ENCODE data around the gene RPS21.

Gene RPS21

DNA sequence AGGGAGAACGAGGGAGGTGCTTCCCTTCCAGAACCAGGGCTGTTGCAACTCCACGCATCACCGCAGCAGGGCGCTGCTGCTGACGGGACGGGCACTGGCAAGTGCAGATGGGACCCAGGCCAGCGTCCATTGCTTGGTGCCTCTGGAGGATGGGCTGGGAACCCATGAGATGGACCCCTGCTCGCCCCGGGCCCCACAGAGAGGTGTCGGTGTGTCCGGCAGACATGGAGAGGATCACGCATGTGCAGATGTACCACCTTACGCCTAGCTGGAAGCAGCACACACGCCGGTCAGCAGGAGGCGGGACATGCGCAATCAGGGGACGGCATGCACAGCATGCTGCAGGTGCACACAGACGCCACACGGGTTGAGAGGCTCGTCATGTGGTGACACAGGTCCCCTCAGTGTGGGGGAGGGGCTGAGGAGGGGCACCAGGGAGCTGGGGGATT, 14.5 kb downstream of the RPS21 start:
- TF ChIP-seq EZH2 (IDR thresholded peaks at IDR 0.05; ENCODE audit: borderline replicate concordance, low read depth, low read length, severe bottlenecking): no peak
- TF ChIP-seq, protein P1, sequence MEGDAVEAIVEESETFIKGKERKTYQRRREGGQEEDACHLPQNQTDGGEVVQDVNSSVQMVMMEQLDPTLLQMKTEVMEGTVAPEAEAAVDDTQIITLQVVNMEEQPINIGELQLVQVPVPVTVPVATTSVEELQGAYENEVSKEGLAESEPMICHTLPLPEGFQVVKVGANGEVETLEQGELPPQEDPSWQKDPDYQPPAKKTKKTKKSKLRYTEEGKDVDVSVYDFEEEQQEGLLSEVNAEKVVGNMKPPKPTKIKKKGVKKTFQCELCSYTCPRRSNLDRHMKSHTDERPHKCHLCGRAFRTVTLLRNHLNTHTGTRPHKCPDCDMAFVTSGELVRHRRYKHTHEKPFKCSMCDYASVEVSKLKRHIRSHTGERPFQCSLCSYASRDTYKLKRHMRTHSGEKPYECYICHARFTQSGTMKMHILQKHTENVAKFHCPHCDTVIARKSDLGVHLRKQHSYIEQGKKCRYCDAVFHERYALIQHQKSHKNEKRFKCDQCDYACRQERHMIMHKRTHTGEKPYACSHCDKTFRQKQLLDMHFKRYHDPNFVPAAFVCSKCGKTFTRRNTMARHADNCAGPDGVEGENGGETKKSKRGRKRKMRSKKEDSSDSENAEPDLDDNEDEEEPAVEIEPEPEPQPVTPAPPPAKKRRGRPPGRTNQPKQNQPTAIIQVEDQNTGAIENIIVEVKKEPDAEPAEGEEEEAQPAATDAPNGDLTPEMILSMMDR (IDR thresholded peaks at IDR 0.05; ENCODE audit: borderline replicate concordance, extremely low read depth, low read length, poor library complexity, severe bottlenecking): no peak
- H3K27ac ChIP-seq (ENCODE audit: low read length): no peak overlapping the region
- H3K27me3 ChIP-seq (ENCODE audit: insufficient read depth, low read length, poor library complexity): no peaks in the 10 kb centered on the region
- H2AFZ ChIP-seq (ENCODE audit: low read depth, low read length): no peak overlapping the region
- DNase-seq (no peak), ATAC-seq (ENCODE audit: insufficient read depth, low read depth) (no peak)
- peaks cover 35% of the 10 kb centered on the region for H3K79me2 ChIP-seq (ENCODE audit: insufficient read depth, low read length)
- H3K9ac ChIP-seq (ENCODE audit: low read depth, low read length): no peak overlapping the region
- no peaks in the 10 kb centered on the region for H3K9me3 ChIP-seq (ENCODE audit: insufficient read depth, low read length, severe bottlenecking)
- H4K20me1 ChIP-seq (ENCODE audit: insufficient read depth, low read length): peaks cover 53% of the 10 kb centered on the region
- H3K4me3 ChIP-seq (ENCODE audit: low read depth in 1 of 2, low read length in 2 of 2): no peak overlapping the region
- peaks cover 43% of the 10 kb centered on the region for H3K36me3 ChIP-seq (ENCODE audit: insufficient read depth, low read length)
- peaks cover 23% of the 10 kb centered on the region for H3K4me1 ChIP-seq (ENCODE audit: insufficient read depth, low read length)
- no peak overlapping the region for H3K4me2 ChIP-seq (ENCODE audit: insufficient read depth, low read length)

DNA sequence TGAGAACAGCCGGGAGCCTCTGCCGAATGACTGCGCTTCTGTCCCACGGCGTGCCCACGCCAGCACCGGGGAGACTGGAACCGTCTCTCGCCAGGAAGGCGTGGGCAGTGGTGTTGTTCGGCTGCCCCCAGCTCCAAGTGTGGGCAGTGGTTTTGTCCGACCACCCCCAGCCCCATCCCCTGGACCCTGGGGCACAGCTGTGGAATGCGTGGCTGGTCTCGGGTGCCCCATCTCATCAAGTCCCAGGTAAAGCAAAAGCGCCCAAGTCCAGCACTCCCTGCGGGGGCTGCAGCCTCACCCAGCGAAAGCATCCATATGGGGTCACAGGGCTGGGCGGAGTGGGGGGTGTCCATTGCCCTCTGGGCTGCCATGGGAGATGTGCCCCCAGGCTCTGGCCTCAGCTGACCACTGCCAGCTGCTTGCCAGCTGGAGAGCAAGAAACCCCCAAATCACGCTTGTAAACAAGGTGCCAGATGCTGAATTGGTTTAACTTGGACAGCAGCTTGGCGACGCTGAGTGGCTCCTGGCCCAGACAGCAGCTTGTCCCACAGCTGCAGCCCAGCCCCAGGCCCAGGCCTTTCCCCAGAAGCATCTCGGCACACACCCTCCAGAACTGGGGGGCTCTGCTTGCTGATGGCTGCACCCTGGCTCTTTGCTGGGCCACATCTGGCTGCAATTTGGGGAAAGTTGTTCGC, 15.7 kb downstream of the RPS21 start:
- DNase-seq (no peak), ATAC-seq (ENCODE audit: insufficient read depth, low read depth) (no peak)
- H3K4me3 ChIP-seq (ENCODE audit: low read depth in 1 of 2, low read length in 2 of 2): no peak overlapping the region
- no peak overlapping the region for H3K27ac ChIP-seq (ENCODE audit: low read length)
- peaks cover 56% of the 10 kb centered on the region for H4K20me1 ChIP-seq (ENCODE audit: insufficient read depth, low read length)
- H3K4me2 ChIP-seq (ENCODE audit: insufficient read depth, low read length): no peak overlapping the region
- no peaks in the 10 kb centered on the region for H3K9me3 ChIP-seq (ENCODE audit: insufficient read depth, low read length, severe bottlenecking)
- peaks cover 46% of the 10 kb centered on the region for H3K36me3 ChIP-seq (ENCODE audit: insufficient read depth, low read length)
- H3K4me1 ChIP-seq (ENCODE audit: insufficient read depth, low read length): peaks cover 31% of the 10 kb centered on the region
- no peak overlapping the region for H2AFZ ChIP-seq (ENCODE audit: low read depth, low read length)
- TF ChIP-seq, protein P1 (IDR thresholded peaks at IDR 0.05; ENCODE audit: borderline replicate concordance, extremely low read depth, low read length, poor library complexity, severe bottlenecking): no peak
- no peak for TF ChIP-seq EZH2 (IDR thresholded peaks at IDR 0.05; ENCODE audit: borderline replicate concordance, low read depth, low read length, severe bottlenecking)
- no peaks in the 10 kb centered on the region for H3K27me3 ChIP-seq (ENCODE audit: insufficient read depth, low read length, poor library complexity)
- H3K79me2 ChIP-seq (ENCODE audit: insufficient read depth, low read length): peaks cover 40% of the 10 kb centered on the region
- H3K9ac ChIP-seq (ENCODE audit: low read depth, low read length): no peak overlapping the region

- Histone ChIP-seq H3K36me3 (ENCODE audit: insufficient read depth, low read length) (peaks cover 44% of the 10 kb centered on the region), H3K4me1 (ENCODE audit: insufficient read depth, low read length) (peaks cover 38% of the 10 kb centered on the region), H3K9me3 (ENCODE audit: insufficient read depth, low read length, severe bottlenecking) (no peaks in the 10 kb centered on the region), H3K4me3 (ENCODE audit: low read depth in 1 of 2, low read length in 2 of 2) (no peak overlapping the region), H3K4me2 (ENCODE audit: insufficient read depth, low read length) (no peak overlapping the region), H3K79me2 (ENCODE audit: insufficient read depth, low read length) (peaks cover 40% of the 10 kb centered on the region), H2AFZ (ENCODE audit: low read depth, low read length) (no peak overlapping the region), H4K20me1 (ENCODE audit: insufficient read depth, low read length) (peaks cover 56% of the 10 kb centered on the region), H3K9ac (ENCODE audit: low read depth, low read length) (no peak overlapping the region), H3K27ac (ENCODE audit: low read length) (no peak overlapping the region), H3K27me3 (ENCODE audit: insufficient read depth, low read length, poor library complexity) (no peaks in the 10 kb centered on the region)
- ATAC-seq (ENCODE audit: insufficient read depth, low read depth) (no peak), DNase-seq (no peak)
- no peak for TF ChIP-seq EZH2 (IDR thresholded peaks at IDR 0.05; ENCODE audit: borderline replicate concordance, low read depth, low read length, severe bottlenecking)
- TF ChIP-seq, protein P1 (IDR thresholded peaks at IDR 0.05; ENCODE audit: borderline replicate concordance, extremely low read depth, low read length, poor library complexity, severe bottlenecking): no peak
Measured at GRCh38 chr20:62403331-62403730, 16.4 kb downstream of the RPS21 start.
